HG03045 (cell line): ENCODE data around the gene PSEN1.

Experiments
- ATAC-seq: cut with Tn5 transposase; IDR thresholded peaks from one replicate; pipeline ENCODE4 v1.9.1; 2021; ENCODE audit warnings: mild to moderate bottlenecking, moderate library complexity; ENCODE audit not compliant: unreplicated experiment

Gene PSEN1

GRCh38 chr14:73136387-73137225 lies at the start of gene PSEN1:
Gene PSEN1, plus strand, starts transcription at chr14:73136507. Its CDS starts 11,513 bp downstream, at chr14:73148020.
- ATAC-seq, result peak; percentile 90

GRCh38 chr14:73091044-73091443 lies 45.3 kb upstream of the PSEN1 start:
- ATAC-seq, result no peak

- ATAC-seq, result no peak
These were observed 38.9 kb upstream of the PSEN1 start for GRCh38 chr14:73097421-73097820.

- ATAC-seq, result no peak
These were observed 36.0 kb upstream of the PSEN1 start for GRCh38 chr14:73100334-73100733.

- ATAC-seq, result no peak
These were observed 33.4 kb upstream of the PSEN1 start for GRCh38 chr14:73102806-73103497.

- ATAC-seq, result no peak
These were observed 31.3 kb upstream of the PSEN1 start for GRCh38 chr14:73105050-73105449.

- ATAC-seq, result no peak
These were observed 30.6 kb upstream of the PSEN1 start for GRCh38 chr14:73105727-73106126.

GRCh38 chr14:73116079-73116665 lies 20.1 kb upstream of the PSEN1 start:
- ATAC-seq, result no peak

- ATAC-seq, result no peak
These were observed 12.0 kb upstream of the PSEN1 start for GRCh38 chr14:73124180-73124894.

GRCh38 chr14:73125169-73125588 lies 11.1 kb upstream of the PSEN1 start:
- ATAC-seq, result no peak

- no peak for ATAC-seq
These were observed 10.6 kb upstream of the PSEN1 start for GRCh38 chr14:73125746-73126145.

- ATAC-seq, result no peak
These were observed 2.5 kb upstream of the PSEN1 start for GRCh38 chr14:73133795-73134194.

- no peak for ATAC-seq
These were observed 271 bp upstream of the PSEN1 start for GRCh38 chr14:73136085-73136386.

GRCh38 chr14:73140811-73141323 lies 4.6 kb downstream of the PSEN1 start:
- ATAC-seq, result no peak

GRCh38 chr14:73142216-73142615 lies 5.9 kb downstream of the PSEN1 start:
- no peak for ATAC-seq

GRCh38 chr14:73143003-73143402 lies 6.7 kb downstream of the PSEN1 start:
- ATAC-seq, result no peak

- no peak for ATAC-seq
These were observed 7.3 kb downstream of the PSEN1 start for GRCh38 chr14:73143617-73144016.

GRCh38 chr14:73145371-73145770 lies 9.1 kb downstream of the PSEN1 start:
- ATAC-seq, result no peak

- no peak for ATAC-seq
These were observed 9.8 kb downstream of the PSEN1 start for GRCh38 chr14:73146111-73146510.

GRCh38 chr14:73149753-73150152 lies 13.4 kb downstream of the PSEN1 start:
- ATAC-seq, result no peak

- no peak for ATAC-seq
These were observed 17.0 kb downstream of the PSEN1 start for GRCh38 chr14:73153272-73153671.
